ENCODE measurements around the gene NIP7.

Gene NIP7

GRCh38 chr16:69365901-69366300 is 26.3 kb downstream of the NIP7 start:
- TF ChIP-seq CTCF (IDR thresholded peaks at IDR 0.05; ENCODE audit: borderline replicate concordance, control extremely low read depth, extremely low read depth, insufficient read depth, missing control alignments): no peak
- in situ Hi-C loops (cut with MboI; ENCODE audit: low sequenced_read_pairs, unreplicated experiment): no loop called here
- no peak for DNase-seq (ENCODE audit: low spot score)

GRCh38 chr16:69366431-69366830 is 26.9 kb downstream of the NIP7 start:
- TF ChIP-seq CTCF (IDR thresholded peaks at IDR 0.05; ENCODE audit: borderline replicate concordance, control extremely low read depth, extremely low read depth, insufficient read depth, missing control alignments): no peak
- DNase-seq (ENCODE audit: low spot score): no peak
- in situ Hi-C loops (cut with MboI; ENCODE audit: low sequenced_read_pairs, unreplicated experiment): no loop called here

DNA sequence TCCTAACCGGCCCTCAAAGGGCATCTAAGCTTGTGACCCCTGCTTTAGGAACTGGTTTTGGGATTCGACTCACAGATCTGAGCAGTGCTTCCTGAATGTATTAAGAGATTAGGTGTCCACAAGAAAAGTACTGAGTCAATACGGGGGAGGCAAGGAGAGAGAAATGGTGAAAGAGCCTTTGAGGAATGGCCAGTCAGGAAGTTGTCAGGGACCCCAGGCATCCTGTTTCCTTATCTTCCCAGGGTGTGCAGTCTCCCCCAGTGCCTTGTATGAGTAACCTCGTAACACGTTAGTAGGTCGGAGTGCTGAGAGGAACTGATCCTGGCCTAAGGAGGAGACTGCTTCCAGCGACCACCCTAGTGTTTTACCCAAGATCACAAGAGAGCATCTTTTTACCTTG is 28.4 kb downstream of the NIP7 start:
- no peak for TF ChIP-seq CTCF (IDR thresholded peaks at IDR 0.05; ENCODE audit: borderline replicate concordance, control extremely low read depth, extremely low read depth, insufficient read depth, missing control alignments)
- in situ Hi-C loops (cut with MboI; ENCODE audit: low sequenced_read_pairs, unreplicated experiment): no loop called here
- DNase-seq (ENCODE audit: low spot score): no peak

DNA sequence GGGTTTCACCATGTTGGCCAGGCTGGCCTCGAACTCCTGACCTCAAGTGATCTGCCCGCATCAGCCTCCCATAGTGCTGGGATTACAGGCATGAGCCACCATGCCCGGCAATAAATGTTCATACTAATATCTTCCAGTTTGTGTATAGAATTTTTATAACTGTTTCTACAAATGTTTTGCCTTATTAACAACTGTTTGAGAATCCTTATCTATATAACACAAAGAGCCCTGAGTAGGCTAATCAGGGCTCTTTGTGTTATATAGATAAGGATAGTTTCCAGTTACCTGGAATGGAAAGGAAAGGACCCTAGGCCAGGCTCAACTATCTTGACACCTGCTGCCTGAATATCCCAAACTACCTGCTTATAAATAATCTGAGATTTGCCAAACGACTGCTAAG is 29.3 kb downstream of the NIP7 start:
- in situ Hi-C loops (cut with MboI; ENCODE audit: low sequenced_read_pairs, unreplicated experiment): no loop called here
- DNase-seq (ENCODE audit: low spot score): no peak
- TF ChIP-seq CTCF (IDR thresholded peaks at IDR 0.05; ENCODE audit: borderline replicate concordance, control extremely low read depth, extremely low read depth, insufficient read depth, missing control alignments): no peak

DNA sequence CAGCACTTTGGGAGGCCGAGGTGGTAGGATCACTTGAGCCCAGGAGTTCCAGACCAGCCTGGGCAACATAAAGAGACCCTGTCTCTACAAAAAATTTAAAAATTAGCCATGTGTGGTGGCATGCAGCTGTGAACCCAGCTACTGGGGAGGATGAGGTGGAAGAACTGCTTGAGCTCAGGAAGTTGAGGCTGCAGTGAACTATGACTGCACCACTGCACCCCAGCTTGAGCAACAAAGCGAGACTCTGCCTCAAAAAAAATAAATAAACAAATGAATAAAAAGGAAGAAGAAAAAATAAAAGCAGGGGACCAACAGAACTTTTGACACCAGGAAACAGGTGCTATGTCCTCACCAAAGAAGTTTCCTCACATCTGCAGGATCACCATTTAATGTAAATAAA is 32.0 kb downstream of the NIP7 start:
- DNase-seq (ENCODE audit: low spot score): no peak
- in situ Hi-C loops (cut with MboI; ENCODE audit: low sequenced_read_pairs, unreplicated experiment): no loop called here
- no peak for TF ChIP-seq CTCF (IDR thresholded peaks at IDR 0.05; ENCODE audit: borderline replicate concordance, control extremely low read depth, extremely low read depth, insufficient read depth, missing control alignments)

DNA sequence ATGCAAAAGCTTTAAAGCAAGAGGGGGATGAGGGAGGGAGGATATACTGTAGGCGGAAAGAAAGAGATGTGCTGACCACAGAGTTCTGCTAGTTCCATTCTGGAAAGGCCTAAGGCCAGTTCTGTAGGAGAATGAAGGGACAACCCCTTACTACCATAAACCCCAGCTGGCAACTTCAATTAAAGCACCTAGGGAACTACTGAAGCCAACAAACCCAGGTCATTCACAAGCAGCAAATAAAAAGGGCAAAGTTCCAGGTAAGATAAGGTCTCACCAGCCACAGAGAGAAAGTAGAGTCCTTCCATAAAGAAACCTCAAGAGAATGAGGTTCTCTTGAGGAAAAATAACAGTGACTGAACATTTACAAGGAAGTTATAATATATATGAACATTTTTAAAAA is 33.4 kb downstream of the NIP7 start:
- in situ Hi-C loops (cut with MboI; ENCODE audit: low sequenced_read_pairs, unreplicated experiment): no loop called here
- no peak for DNase-seq (ENCODE audit: low spot score)
- no peak for TF ChIP-seq CTCF (IDR thresholded peaks at IDR 0.05; ENCODE audit: borderline replicate concordance, control extremely low read depth, extremely low read depth, insufficient read depth, missing control alignments)

Data from GM13976 (cell line).